Measurements from ENCODE around the gene HS3ST4. TPM values are rescaled to one million over a fixed set of nuclear protein-coding genes. Genes with fewer than 3 reads are reported as not detected.

The HS3ST4 gene
- total and polyA plus RNA-seq, 2 of the 8 experiments (the other 6 are each of a cell fraction or from before 2014, with no cell fraction given): 1.9 to 3.3 TPM

DNA sequence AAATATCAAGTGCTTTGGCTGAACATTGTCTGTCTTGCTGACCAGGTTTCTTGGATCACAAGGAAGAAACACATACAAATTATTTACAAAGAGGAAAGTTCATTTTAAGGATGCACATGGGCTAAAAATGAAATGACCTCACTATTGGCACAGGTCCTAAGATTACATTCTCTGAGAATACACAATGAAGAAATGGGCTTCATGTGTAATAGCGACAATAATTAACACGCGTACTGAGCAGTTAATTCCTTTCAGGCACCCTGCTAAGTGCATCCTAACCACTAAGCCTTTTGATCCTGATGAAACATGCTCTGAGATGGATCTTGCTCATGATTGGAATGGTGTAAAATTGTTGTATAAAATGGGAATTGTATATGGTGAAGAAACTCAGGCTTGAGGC lies 429.0 kb downstream of the HS3ST4 start (continued):
- TF ChIP-seq, protein P1, sequence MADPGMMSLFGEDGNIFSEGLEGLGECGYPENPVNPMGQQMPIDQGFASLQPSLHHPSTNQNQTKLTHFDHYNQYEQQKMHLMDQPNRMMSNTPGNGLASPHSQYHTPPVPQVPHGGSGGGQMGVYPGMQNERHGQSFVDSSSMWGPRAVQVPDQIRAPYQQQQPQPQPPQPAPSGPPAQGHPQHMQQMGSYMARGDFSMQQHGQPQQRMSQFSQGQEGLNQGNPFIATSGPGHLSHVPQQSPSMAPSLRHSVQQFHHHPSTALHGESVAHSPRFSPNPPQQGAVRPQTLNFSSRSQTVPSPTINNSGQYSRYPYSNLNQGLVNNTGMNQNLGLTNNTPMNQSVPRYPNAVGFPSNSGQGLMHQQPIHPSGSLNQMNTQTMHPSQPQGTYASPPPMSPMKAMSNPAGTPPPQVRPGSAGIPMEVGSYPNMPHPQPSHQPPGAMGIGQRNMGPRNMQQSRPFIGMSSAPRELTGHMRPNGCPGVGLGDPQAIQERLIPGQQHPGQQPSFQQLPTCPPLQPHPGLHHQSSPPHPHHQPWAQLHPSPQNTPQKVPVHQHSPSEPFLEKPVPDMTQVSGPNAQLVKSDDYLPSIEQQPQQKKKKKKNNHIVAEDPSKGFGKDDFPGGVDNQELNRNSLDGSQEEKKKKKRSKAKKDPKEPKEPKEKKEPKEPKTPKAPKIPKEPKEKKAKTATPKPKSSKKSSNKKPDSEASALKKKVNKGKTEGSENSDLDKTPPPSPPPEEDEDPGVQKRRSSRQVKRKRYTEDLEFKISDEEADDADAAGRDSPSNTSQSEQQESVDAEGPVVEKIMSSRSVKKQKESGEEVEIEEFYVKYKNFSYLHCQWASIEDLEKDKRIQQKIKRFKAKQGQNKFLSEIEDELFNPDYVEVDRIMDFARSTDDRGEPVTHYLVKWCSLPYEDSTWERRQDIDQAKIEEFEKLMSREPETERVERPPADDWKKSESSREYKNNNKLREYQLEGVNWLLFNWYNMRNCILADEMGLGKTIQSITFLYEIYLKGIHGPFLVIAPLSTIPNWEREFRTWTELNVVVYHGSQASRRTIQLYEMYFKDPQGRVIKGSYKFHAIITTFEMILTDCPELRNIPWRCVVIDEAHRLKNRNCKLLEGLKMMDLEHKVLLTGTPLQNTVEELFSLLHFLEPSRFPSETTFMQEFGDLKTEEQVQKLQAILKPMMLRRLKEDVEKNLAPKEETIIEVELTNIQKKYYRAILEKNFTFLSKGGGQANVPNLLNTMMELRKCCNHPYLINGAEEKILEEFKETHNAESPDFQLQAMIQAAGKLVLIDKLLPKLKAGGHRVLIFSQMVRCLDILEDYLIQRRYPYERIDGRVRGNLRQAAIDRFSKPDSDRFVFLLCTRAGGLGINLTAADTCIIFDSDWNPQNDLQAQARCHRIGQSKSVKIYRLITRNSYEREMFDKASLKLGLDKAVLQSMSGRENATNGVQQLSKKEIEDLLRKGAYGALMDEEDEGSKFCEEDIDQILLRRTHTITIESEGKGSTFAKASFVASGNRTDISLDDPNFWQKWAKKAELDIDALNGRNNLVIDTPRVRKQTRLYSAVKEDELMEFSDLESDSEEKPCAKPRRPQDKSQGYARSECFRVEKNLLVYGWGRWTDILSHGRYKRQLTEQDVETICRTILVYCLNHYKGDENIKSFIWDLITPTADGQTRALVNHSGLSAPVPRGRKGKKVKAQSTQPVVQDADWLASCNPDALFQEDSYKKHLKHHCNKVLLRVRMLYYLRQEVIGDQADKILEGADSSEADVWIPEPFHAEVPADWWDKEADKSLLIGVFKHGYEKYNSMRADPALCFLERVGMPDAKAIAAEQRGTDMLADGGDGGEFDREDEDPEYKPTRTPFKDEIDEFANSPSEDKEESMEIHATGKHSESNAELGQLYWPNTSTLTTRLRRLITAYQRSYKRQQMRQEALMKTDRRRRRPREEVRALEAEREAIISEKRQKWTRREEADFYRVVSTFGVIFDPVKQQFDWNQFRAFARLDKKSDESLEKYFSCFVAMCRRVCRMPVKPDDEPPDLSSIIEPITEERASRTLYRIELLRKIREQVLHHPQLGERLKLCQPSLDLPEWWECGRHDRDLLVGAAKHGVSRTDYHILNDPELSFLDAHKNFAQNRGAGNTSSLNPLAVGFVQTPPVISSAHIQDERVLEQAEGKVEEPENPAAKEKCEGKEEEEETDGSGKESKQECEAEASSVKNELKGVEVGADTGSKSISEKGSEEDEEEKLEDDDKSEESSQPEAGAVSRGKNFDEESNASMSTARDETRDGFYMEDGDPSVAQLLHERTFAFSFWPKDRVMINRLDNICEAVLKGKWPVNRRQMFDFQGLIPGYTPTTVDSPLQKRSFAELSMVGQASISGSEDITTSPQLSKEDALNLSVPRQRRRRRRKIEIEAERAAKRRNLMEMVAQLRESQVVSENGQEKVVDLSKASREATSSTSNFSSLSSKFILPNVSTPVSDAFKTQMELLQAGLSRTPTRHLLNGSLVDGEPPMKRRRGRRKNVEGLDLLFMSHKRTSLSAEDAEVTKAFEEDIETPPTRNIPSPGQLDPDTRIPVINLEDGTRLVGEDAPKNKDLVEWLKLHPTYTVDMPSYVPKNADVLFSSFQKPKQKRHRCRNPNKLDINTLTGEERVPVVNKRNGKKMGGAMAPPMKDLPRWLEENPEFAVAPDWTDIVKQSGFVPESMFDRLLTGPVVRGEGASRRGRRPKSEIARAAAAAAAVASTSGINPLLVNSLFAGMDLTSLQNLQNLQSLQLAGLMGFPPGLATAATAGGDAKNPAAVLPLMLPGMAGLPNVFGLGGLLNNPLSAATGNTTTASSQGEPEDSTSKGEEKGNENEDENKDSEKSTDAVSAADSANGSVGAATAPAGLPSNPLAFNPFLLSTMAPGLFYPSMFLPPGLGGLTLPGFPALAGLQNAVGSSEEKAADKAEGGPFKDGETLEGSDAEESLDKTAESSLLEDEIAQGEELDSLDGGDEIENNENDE (IDR thresholded peaks at IDR 0.05; ENCODE audit: insufficient replicate concordance, low read length): no peak
- TF ChIP-seq SRF (IDR thresholded peaks at IDR 0.05; ENCODE audit: low read depth, low read length) (no peak), GTF2F1 (IDR thresholded peaks at IDR 0.05; ENCODE audit: borderline replicate concordance, low read depth, low read length) (no peak)
- TF ChIP-seq, protein P2, sequence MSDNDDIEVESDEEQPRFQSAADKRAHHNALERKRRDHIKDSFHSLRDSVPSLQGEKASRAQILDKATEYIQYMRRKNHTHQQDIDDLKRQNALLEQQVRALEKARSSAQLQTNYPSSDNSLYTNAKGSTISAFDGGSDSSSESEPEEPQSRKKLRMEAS (IDR thresholded peaks at IDR 0.05): no peak
